ENCODE data around the gene EPS15. TPM values are rescaled to one million over a fixed set of nuclear protein-coding genes. Genes with fewer than 3 reads are reported as not detected.

Gene EPS15
- total and polyA plus RNA-seq, 9 of the 15 experiments (the other 6 are each of a cell fraction or from before 2014, with no cell fraction given) = 23.1 to 69.0 (median 41.7) TPM

- TF ChIP-seq MGA (IDR thresholded peaks at IDR 0.05) (peak; percentile 73), GATA2 (CRISPR knock-in tag; IDR thresholded peaks at IDR 0.05) (peak; percentile 80), ELF4 (CRISPR knock-in tag; IDR thresholded peaks at IDR 0.05) (no peak; the same call in 1 of the 2 replicates), ZC3H11A (IDR thresholded peaks at IDR 0.05; ENCODE audit: low read depth, low read length) (no peak), SMARCC2 (IDR thresholded peaks at IDR 0.05; ENCODE audit: low read depth) (no peak), HDAC8 (tag; IDR thresholded peaks at IDR 0.05) (peak; percentile 69; the same call in 1 of the 2 replicates), ZFP36 (IDR thresholded peaks at IDR 0.05; ENCODE audit: low read depth, low read length, partially characterized antibody) (peak; percentile 97), ELK3 (CRISPR knock-in tag; IDR thresholded peaks at IDR 0.05) (no peak), TGIF2 (CRISPR knock-in tag; IDR thresholded peaks at IDR 0.05) (no peak), TEAD4 (IDR thresholded peaks at IDR 0.05; ENCODE audit: low read length) (peak; percentile 87), TEAD4 (CRISPR knock-in tag; IDR thresholded peaks at IDR 0.05; ENCODE audit: borderline replicate concordance) (no peak), NFE2L1 (tag; IDR thresholded peaks at IDR 0.05; ENCODE audit: borderline replicate concordance, low read depth) (peak; percentile 74), ZNF224 (CRISPR knock-in tag; IDR thresholded peaks at IDR 0.05) (no peak), POLR2B (IDR thresholded peaks at IDR 0.05; ENCODE audit: low read depth, partially characterized antibody) (peak; percentile 78), PPARD (CRISPR knock-in tag; IDR thresholded peaks at IDR 0.05) (no peak), ZNF589 (CRISPR knock-in tag; IDR thresholded peaks at IDR 0.05; ENCODE audit: low read depth) (peak; percentile 88; the same call in 1 of the 2 replicates)
Observed at GRCh38 chr1:51331206-51332100, 187.6 kb downstream of the EPS15 start (continued).

Measured in K562 (cell line).